Measurements from ENCODE around the gene KHDRBS2. TPM values are rescaled to one million over a fixed set of nuclear protein-coding genes. Genes with fewer than 3 reads are reported as not detected.

Gene KHDRBS2
- total RNA-seq, 1 experiment from 2014 or later, result 2.7 TPM

DNA sequence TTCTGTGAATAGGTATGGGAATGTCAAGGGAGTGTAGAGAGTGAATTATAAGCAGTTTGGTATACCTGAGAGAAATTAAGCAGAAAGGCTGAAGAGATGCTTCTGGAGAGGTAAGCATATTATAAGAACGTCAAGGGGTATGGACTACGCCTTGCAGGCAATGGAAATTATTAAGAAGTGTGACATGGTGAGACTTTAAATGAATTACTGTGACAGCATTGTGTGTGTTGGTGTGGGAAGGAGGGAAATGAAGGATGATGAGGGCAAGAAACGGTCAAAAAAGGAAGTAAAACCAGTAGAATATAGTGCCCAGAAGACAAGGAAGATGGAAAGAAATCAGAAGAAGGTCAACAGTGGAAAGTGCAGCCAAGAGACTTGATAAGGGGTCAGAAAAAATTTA is 5.9 kb downstream of the KHDRBS2 start:
- H3K79me2 ChIP-seq (ENCODE audit: insufficient read depth, low read length), result peaks cover 5% of the 10 kb centered on the region; the same call in 1 of the 2 replicates
- H3K56ac ChIP-seq (ENCODE audit: insufficient read length, low read depth, low read length), result no peak overlapping the region
- H2BK20ac ChIP-seq (ENCODE audit: low read depth, low read length, poor library complexity, severe bottlenecking), result no peak overlapping the region
- H4K91ac ChIP-seq (ENCODE audit: insufficient read length, low read depth, low read length), result no peak overlapping the region
- H3K9me3 ChIP-seq (ENCODE audit: control insufficient read depth, low read depth, low read length), result no peaks in the 10 kb centered on the region
- H2BK15ac ChIP-seq (ENCODE audit: low read depth, low read length), result no peak overlapping the region
- no peak overlapping the region for H3K18ac ChIP-seq (ENCODE audit: insufficient read length, low read depth, low read length)
- no peak overlapping the region for H3T11ph ChIP-seq (ENCODE audit: low read length)
- no peaks in the 10 kb centered on the region for H3K27me3 ChIP-seq (ENCODE audit: insufficient read depth, low read length)
- WGBS (ENCODE audit: extremely low coverage, insufficient read length, low lambda C conversion rate), result 100% methylated on average over 1 of the region's 3 CpGs
- H3K9ac ChIP-seq (ENCODE audit: extremely low read depth, insufficient read length, low read length), result no peak overlapping the region
- no peak overlapping the region for H2BK5ac ChIP-seq (ENCODE audit: insufficient read length, low read length)
- no peak overlapping the region for H3K4ac ChIP-seq (ENCODE audit: low read depth, low read length)
- H3K23me2 ChIP-seq (ENCODE audit: insufficient read length, low read depth, low read length, poor library complexity, severe bottlenecking), result no peaks in the 10 kb centered on the region
- H3K4me3 Mint-ChIP-seq, result no peak overlapping the region
- H3K27ac ChIP-seq (ENCODE audit: insufficient read length, low read depth, low read length), result no peak overlapping the region
- TF ChIP-seq, protein P1, sequence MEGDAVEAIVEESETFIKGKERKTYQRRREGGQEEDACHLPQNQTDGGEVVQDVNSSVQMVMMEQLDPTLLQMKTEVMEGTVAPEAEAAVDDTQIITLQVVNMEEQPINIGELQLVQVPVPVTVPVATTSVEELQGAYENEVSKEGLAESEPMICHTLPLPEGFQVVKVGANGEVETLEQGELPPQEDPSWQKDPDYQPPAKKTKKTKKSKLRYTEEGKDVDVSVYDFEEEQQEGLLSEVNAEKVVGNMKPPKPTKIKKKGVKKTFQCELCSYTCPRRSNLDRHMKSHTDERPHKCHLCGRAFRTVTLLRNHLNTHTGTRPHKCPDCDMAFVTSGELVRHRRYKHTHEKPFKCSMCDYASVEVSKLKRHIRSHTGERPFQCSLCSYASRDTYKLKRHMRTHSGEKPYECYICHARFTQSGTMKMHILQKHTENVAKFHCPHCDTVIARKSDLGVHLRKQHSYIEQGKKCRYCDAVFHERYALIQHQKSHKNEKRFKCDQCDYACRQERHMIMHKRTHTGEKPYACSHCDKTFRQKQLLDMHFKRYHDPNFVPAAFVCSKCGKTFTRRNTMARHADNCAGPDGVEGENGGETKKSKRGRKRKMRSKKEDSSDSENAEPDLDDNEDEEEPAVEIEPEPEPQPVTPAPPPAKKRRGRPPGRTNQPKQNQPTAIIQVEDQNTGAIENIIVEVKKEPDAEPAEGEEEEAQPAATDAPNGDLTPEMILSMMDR (conservative IDR thresholded peaks at IDR 0.05), result no peak
- H3K4me1 ChIP-seq (ENCODE audit: insufficient read depth, low read length), result 0 out of 2 replicates have a peak, but pooled peaks cover 2% of the 10 kb centered on the region
- H3K14ac ChIP-seq (ENCODE audit: insufficient read depth, low read length), result no peak overlapping the region
- H2BK12ac ChIP-seq (ENCODE audit: insufficient read length, low read depth, low read length), result no peak overlapping the region
- H3K27ac Mint-ChIP-seq, result no peak overlapping the region
- peaks cover 4% of the 10 kb centered on the region for H3K27me3 Mint-ChIP-seq (ENCODE audit: low read depth)
- H3K23ac ChIP-seq (ENCODE audit: insufficient read length, low read depth, low read length), result no peak overlapping the region
- H3K4me2 ChIP-seq (ENCODE audit: insufficient read depth, insufficient read length, low read length), result no peak overlapping the region
- H4K20me1 ChIP-seq (ENCODE audit: control insufficient read depth, insufficient read depth, insufficient read length), result no peaks in the 10 kb centered on the region
- no peak overlapping the region for H2AFZ ChIP-seq (ENCODE audit: low read length)
- no peak for DNase-seq
- peaks cover 3% of the 10 kb centered on the region for H3K79me1 ChIP-seq (ENCODE audit: insufficient read depth, low read depth, low read length, poor library complexity, severe bottlenecking)
- no peak overlapping the region for H2BK120ac ChIP-seq (ENCODE audit: low read depth, low read length, poor library complexity, severe bottlenecking)
- H3K9me3 Mint-ChIP-seq, result no peaks in the 10 kb centered on the region
- H4K5ac ChIP-seq (ENCODE audit: insufficient read length, low read depth, low read length), result no peak overlapping the region
- H3K4me1 Mint-ChIP-seq, result peaks cover 12 to 13% of the 10 kb centered on the region in 2 experiments
- peaks cover 0 to 4% (median 0%) of the 10 kb centered on the region in 3 experiments; a peak in 1 of 7 replicates for H3K36me3 Mint-ChIP-seq (ENCODE audit: insufficient read depth in 1 of 3, low read depth in 3 of 3)
- no peak overlapping the region for H4K8ac ChIP-seq (replicated peaks; ENCODE audit: insufficient read length, low read depth, low read length)
- H2AK5ac ChIP-seq (ENCODE audit: insufficient read length, low read length), result no peak overlapping the region

Data from H9 (cell line).